Measurements from ENCODE around the gene HFE. TPM values are rescaled to one million over a fixed set of nuclear protein-coding genes. Genes with fewer than 3 reads are reported as not detected.

Gene HFE
- total RNA-seq, 2 experiments from 2014 or later = 0.69 to 0.72 TPM

DNA sequence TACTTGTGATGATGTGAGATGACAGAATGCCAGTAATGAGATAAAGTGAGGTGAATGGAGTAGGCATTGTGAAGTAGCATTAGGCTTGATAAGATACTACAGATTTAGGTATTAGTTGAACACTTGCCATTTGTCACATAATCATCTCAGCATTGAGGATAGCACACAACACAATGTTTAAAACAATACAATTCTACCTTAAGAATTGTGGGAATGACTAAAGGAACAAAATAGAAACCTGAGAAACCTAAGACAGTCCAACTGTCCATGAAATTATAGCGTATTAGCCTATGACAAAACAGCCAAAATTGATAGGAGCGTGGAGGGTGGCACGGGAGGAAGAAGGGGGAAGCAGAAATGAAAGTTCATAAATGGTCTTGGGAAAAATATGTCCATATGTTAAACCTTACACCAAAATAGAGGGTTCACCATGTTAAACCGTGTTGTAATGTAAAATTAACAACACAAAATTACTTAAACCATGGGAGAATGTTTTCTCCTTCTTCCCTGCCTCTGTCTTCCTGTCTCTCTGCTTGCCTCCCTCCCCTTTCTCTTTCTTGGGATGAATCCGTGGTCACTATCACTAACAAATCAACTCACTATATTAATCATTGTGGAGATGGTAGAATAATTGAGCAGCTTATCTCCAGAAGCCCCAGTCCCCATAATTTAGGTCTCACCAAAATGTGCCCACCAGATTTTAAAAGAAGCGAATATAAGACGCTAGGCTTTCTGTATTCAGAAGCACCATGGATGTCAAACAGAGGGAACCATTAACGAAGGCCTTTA lies 33.0 kb upstream of the HFE start:
- DNase-seq (ENCODE audit: low spot score) = peak; percentile 58
- H3K9me2 ChIP-seq (ENCODE audit: insufficient read depth, low read length) = no peaks in the 10 kb centered on the region
- peaks cover 41% of the 10 kb centered on the region for H3K4me1 ChIP-seq (ENCODE audit: insufficient read depth, low read length, poor library complexity, severe bottlenecking)
- intact Hi-C loops (cut with micrococcal nuclease; ENCODE audit: unreplicated experiment) = no loop called here
- BruUV-seq (replicated peaks) = no TSS peak
- H3K36me3 ChIP-seq (ENCODE audit: insufficient read depth, low read length) = no peaks in the 10 kb centered on the region
- H2AFZ ChIP-seq (ENCODE audit: low read length) = peak overlapping the region; percentile 33; the same call in 1 of the 2 replicates
- no peaks in the 10 kb centered on the region for H3K79me2 ChIP-seq (ENCODE audit: insufficient read depth, low read depth, low read length)
- POLR2A ChIA-PET = interaction anchor here (0.6 to 16.1 kb wide), 5 partner anchors 9 to 69 kb away, joined by 3 to 793 read pairs (median 7); a partner anchor contains a TSS
- H3K4me2 ChIP-seq (ENCODE audit: low read length) = peak overlapping the region; percentile 72
- peak overlapping the region; percentile 70 for H3K4me3 ChIP-seq (ENCODE audit: low read depth, low read length, poor library complexity, severe bottlenecking)
- CTCF ChIA-PET (ENCODE audit: unreplicated experiment) = interaction anchor here (0.6 kb wide), 1 partner anchor 28 kb away, joined by 3 read pairs; no protein-coding TSS in a partner anchor
- no peaks in the 10 kb centered on the region for H3K9me3 ChIP-seq (ENCODE audit: low read length)
- H4K20me1 ChIP-seq (ENCODE audit: insufficient read depth, low read length) = no peaks in the 10 kb centered on the region
- no peak for TF ChIP-seq EZH2phosphoT487 (IDR thresholded peaks at IDR 0.05; ENCODE audit: borderline replicate concordance, low read depth, low read length)
- TF ChIP-seq, protein P1, sequence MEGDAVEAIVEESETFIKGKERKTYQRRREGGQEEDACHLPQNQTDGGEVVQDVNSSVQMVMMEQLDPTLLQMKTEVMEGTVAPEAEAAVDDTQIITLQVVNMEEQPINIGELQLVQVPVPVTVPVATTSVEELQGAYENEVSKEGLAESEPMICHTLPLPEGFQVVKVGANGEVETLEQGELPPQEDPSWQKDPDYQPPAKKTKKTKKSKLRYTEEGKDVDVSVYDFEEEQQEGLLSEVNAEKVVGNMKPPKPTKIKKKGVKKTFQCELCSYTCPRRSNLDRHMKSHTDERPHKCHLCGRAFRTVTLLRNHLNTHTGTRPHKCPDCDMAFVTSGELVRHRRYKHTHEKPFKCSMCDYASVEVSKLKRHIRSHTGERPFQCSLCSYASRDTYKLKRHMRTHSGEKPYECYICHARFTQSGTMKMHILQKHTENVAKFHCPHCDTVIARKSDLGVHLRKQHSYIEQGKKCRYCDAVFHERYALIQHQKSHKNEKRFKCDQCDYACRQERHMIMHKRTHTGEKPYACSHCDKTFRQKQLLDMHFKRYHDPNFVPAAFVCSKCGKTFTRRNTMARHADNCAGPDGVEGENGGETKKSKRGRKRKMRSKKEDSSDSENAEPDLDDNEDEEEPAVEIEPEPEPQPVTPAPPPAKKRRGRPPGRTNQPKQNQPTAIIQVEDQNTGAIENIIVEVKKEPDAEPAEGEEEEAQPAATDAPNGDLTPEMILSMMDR (conservative IDR thresholded peaks at IDR 0.05; ENCODE audit: low read length) = no peak
- peak overlapping the region; percentile 93 for H3K27ac ChIP-seq (ENCODE audit: low read depth, low read length, poor library complexity, severe bottlenecking)

- peak; percentile 93 for DNase-seq (ENCODE audit: low spot score)
- CTCF ChIA-PET (ENCODE audit: unreplicated experiment) = no interaction called here
- Histone ChIP-seq H3K36me3 (ENCODE audit: insufficient read depth, low read length) (no peaks in the 10 kb centered on the region), H3K79me2 (ENCODE audit: insufficient read depth, low read depth, low read length) (no peaks in the 10 kb centered on the region), H3K4me1 (ENCODE audit: insufficient read depth, low read length, poor library complexity, severe bottlenecking) (peaks cover 41% of the 10 kb centered on the region), H3K9me2 (ENCODE audit: insufficient read depth, low read length) (no peaks in the 10 kb centered on the region), H2AFZ (ENCODE audit: low read length) (no peak overlapping the region; the same call in 1 of the 2 replicates), H4K20me1 (ENCODE audit: insufficient read depth, low read length) (no peaks in the 10 kb centered on the region), H3K4me2 (ENCODE audit: low read length) (peak overlapping the region; percentile 72), H3K27ac (ENCODE audit: low read depth, low read length, poor library complexity, severe bottlenecking) (peak overlapping the region; percentile 93), H3K4me3 (ENCODE audit: low read depth, low read length, poor library complexity, severe bottlenecking) (peak overlapping the region; percentile 70), H3K9me3 (ENCODE audit: low read length) (no peaks in the 10 kb centered on the region)
- intact Hi-C loops (cut with micrococcal nuclease; ENCODE audit: unreplicated experiment) = loop anchor here (1.0 to 5.0 kb wide), 3 partner anchors 9 to 217 kb away; a partner anchor contains a TSS
- POLR2A ChIA-PET = interaction anchor here (0.6 to 16.1 kb wide), 11 partner anchors 9 to 144 kb away, joined by 4 to 793 read pairs (median 21); a partner anchor contains a TSS
- TF ChIP-seq, protein P1 (conservative IDR thresholded peaks at IDR 0.05; ENCODE audit: low read length) = no peak
- TF ChIP-seq EZH2phosphoT487 (IDR thresholded peaks at IDR 0.05; ENCODE audit: borderline replicate concordance, low read depth, low read length) = no peak
- no TSS peak for BruUV-seq (replicated peaks)
These were observed 32.2 kb upstream of the HFE start for GRCh38 chr6:26054781-26055718.

All from OCI-LY7 (cell line).